ENCODE data around the gene IL21R. TPM values are rescaled to one million over a fixed set of nuclear protein-coding genes. Genes with fewer than 3 reads are reported as not detected.

Gene IL21R
- total RNA-seq, 1 donor = 0.54 TPM

DNA sequence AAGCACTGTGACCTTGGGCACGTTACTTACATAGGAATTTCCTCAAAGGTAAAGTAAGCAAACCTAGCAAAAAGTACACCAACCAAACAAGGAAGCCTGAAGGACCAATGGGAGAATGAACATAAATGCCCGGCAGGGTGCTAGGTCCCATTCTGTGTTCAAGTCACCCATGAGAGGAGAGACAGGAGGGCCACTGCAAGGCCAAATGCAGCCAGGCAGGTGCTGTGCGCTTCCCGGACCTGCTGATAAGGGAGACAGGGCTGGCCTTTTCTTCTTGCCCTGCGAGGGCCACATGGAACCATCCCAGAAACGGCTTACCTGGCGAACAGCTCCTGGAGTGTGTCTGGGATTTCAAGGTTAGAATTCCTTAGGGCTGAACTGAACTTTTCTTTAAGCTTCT, 78.8 kb downstream of the IL21R start:
- DNase-seq (ENCODE audit: low read depth in 2 of 3, low spot score in 2 of 3) = no peak

GRCh38 chr16:27481282-27481934, 79.4 kb downstream of the IL21R start:
- DNase-seq (ENCODE audit: low read depth in 2 of 3, low spot score in 2 of 3) = no peak

DNA sequence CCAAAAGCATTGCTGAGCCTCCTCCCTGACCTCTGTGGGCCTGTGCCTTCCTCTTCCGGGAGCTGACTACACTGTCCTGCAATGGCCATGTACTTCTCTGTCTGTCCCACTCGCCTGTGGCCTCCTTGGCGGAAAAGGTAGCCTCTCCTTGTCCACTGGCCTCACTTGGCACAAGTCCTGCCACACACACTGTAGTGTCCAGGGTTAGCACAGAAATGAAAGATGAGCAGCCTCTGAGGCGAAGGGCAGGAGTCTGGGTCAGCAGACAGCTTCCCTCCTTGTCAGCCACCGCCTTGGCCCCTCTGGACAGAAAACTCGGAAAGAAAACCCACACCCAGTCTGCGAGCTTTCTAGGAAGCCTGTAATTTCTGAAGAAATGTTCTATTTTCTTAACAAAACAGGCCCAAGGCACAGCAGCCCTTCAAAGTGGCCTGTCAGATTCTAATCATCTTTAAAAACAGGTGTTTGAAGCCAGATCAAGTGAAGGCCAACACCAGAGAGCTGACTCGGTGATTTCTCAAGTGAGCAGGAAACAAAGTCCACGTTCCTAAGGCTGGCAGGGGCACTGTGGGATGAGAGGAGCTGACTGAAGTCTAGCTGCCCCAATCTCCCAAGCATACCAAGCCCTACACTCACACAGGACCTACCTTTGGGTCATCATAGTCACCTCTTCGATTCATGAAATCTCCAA, 80.6 kb downstream of the IL21R start:
- no peak for DNase-seq (ENCODE audit: low read depth in 2 of 3, low spot score in 2 of 3)

DNA sequence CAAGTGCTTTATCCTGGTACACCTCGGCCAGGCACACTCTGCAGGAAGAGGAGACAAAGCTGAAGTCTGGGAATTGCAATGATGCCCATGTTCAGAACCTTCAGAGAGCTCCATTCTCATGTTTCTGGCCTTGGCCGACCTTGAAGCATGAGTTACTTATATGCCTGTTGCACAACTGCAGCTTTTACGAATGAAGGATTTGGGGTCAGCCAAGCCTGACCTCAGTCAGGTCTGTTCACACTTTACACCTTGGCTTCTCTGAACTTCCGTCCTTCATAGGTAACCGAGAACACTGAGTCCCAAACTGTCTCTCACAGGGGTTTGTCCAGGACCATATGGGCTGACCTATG, 81.1 kb downstream of the IL21R start:
- DNase-seq (ENCODE audit: low read depth in 2 of 3, low spot score in 2 of 3) = no peak

DNA sequence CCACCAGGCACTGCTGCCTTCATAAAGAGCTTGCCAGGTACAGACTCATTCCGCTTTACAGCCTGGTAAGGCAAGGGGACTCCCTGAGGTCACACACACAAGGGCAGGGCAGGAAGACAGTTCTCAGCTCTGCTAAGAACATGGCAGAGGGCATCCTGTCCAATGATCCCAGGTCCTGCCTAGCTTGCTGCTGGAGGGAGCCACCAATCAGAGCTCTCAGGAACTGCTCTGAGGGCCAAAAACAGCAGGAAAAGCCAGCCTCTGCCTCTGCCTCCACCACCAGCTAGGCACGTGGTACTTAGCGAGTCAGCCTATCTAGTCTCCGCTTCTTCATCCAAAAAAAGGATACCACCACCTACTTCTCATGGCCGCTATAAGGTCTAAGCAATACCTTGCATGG, 81.7 kb downstream of the IL21R start:
- DNase-seq (ENCODE audit: low read depth in 2 of 3, low spot score in 2 of 3) = no peak

DNA sequence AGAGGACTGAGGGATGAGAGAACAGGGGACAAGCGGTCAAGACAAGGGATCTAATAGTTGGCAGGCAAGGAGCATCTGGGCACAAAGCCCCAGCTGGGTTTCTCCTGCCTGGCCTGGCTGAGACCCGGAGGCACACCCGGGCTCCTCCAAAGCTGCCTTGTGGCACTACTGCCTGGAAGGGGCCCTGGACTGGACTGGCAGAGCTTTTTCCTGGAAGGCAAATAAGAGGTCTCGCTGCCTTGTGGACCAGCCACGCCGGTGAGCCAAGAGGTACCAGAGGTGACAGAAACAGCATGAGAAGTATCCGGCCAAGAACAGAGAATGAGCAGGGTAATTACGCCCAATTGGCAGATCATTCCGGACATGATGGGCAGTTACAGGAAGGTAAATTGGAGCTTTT, 83.2 kb downstream of the IL21R start:
- no peak for DNase-seq (ENCODE audit: low read depth in 2 of 3, low spot score in 2 of 3)

DNA sequence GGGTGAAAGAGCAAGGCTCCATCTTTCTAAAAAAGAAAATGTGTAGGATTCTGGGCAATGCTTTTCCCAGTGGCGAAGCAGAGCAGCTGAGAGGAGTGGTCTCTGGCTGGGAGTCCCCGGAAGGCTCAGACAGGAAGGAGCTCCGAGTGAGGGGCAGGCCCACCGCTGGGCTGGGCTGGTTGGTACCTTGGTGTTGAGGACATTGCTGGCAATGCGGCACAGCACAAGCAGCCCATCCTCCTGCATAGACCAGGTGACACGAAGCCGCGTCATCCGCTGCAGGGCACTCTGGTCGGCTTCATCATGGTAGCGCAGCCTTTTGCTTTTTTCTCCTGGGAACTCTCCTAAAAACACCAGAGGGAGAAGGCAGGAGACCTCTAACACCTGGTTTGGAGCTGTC, 83.8 kb downstream of the IL21R start:
- no peak for DNase-seq (ENCODE audit: low read depth in 2 of 3, low spot score in 2 of 3)

DNA sequence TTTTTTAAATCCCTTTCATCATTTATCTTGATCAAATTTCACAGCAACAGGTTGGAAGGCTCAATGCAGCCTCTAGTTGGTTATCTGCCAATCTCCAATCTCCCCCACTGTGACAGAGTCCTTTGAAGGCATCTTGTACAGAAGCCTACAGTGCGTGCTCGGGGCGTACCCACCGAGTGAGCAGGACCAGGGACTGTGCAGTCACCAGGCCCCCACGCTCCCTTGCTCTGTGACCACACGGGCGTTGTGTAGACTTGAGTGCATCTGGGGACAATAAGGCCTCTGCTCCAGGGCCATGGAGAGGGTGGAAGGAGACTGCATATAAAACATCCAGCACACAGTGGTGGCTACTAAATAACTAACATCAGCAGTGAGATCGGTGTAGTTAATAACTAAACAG, 84.4 kb downstream of the IL21R start:
- DNase-seq (ENCODE audit: low read depth in 2 of 3, low spot score in 2 of 3) = no peak

GRCh38 chr16:27486760-27487159, 84.8 kb downstream of the IL21R start:
- no peak for DNase-seq (ENCODE audit: low read depth in 2 of 3, low spot score in 2 of 3)

DNA sequence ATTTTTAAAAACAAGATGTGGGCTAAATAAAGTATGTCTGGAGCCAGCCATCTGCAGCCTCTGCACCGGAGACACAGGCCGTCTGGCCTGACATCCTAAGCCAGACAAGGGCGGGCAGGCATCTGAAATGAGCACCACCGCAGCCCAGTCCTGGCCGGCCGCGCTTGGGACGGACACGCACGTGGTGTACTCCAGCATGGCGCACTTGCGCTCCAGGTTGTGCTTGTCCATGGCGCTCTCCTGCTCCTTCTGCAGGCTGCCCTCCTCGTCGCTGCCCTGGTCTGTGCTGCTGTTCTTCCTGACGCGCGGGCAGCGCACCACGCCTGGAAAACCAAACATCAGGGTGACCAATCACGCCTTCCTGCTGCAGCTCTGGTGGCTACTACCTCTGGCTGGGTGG, 87.4 kb downstream of the IL21R start:
- DNase-seq (ENCODE audit: low read depth in 2 of 3, low spot score in 2 of 3) = no peak

DNA sequence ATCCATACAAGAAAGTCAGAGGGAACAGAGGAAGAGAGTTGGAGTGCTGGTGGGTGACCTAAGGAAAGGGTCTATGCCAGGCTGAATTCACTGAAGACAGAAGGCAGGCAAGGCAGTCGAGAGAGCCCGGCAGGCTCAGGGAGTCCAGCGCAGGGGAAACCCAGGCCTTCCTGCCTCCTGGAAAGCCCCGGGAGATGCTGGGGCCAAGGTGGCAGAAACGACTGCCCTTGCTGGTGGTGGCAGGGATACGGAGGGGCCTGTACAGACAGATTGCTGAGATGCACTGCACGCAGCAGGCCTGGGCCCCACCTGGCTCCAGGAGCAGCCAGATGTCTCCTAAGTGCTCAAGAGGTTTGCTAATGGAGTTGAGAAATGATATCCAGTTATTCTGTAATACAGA, 87.9 kb downstream of the IL21R start:
- no peak for DNase-seq (ENCODE audit: low read depth in 2 of 3, low spot score in 2 of 3)

- no peak for DNase-seq (ENCODE audit: low read depth in 2 of 3, low spot score in 2 of 3)
These were observed 90.1 kb downstream of the IL21R start for GRCh38 chr16:27491894-27492587.

DNA sequence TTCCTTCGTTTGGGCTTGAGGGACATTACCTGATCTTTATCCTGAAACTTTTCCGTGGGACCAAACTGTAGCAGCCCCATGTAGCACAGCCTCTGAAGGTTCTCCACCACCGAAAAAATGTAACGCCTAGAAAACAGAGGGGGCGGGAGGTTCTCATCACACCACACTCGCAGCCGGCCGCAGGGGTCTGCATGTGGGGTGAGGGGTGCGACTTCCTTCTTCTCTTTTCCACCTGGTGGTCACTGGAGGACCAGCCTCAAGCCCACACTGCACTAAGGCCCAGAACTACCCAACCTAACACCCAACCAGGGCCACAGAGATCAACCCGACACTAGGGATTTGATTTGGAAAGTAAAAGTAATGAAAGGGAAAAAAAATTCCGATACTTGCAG, 90.6 kb downstream of the IL21R start:
- DNase-seq (ENCODE audit: low read depth in 2 of 3, low spot score in 2 of 3) = no peak

GRCh38 chr16:27495191-27495590, 93.2 kb downstream of the IL21R start:
- no peak for DNase-seq (ENCODE audit: low read depth in 2 of 3, low spot score in 2 of 3)

GRCh38 chr16:27498031-27498825, 96.3 kb downstream of the IL21R start:
- DNase-seq (ENCODE audit: low read depth in 2 of 3, low spot score in 2 of 3) = no peak

- no peak for DNase-seq (ENCODE audit: low read depth in 2 of 3, low spot score in 2 of 3)
These were observed 97.1 kb downstream of the IL21R start for GRCh38 chr16:27498916-27499658.

DNA sequence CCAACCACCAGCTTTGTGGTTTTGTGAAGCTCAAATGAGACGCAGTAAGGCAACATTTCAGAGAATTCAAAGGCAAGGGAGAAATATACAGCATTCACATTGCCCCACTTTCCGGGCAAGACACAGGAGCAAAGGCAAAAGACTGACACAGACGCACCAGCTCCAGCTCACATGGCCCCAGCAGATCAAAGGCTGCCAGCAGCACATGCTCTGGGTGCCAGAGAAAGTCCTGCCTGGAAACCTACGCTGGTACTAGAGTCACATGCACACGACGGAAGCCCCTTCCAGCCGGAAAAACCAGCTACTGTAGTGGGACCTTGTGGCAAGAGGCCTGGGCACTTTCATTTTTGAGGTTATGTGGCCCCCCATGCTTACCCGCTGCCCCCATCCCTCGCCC, 97.7 kb downstream of the IL21R start:
- DNase-seq (ENCODE audit: low read depth in 2 of 3, low spot score in 2 of 3) = no peak

- no peak for DNase-seq (ENCODE audit: low read depth in 2 of 3, low spot score in 2 of 3)
These were observed 98.8 kb downstream of the IL21R start for GRCh38 chr16:27500801-27501200.

Data from hematopoietic multipotent progenitor cell (in vitro differentiated cells).